ENCODE results near the gene MAN1C1. TPM values are rescaled to one million over a fixed set of nuclear protein-coding genes. Genes with fewer than 3 reads are reported as not detected.

MAN1C1 gene
- total and polyA plus RNA-seq, 5 donors from 2014 or later: 3.1 to 15.1 (median 3.5) TPM

DNA sequence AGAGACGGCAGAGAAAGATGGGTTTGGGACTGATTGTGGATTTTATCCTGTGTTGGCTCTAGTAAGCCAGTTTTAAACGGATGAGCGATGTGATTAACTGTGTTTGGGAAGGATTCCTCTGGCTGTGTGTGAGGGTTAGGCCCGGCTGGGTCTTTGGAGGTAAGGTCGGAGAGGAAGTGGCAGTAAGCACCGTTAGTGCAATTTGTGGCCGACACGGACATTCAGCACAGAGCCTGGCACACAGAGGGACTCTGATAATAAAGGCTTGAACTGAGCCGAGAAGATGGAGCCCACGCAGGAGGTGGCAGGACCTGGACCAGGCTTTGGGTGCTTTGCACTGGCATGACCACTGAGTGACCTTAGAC, 204.5 kb downstream of the MAN1C1 start:
- Histone ChIP-seq H3K27me3 (ENCODE audit: control insufficient read depth, insufficient read depth, low read length) (no peaks in the 10 kb centered on the region), H3K36me3 (ENCODE audit: control insufficient read depth, insufficient read depth, low read length) (peaks cover 2% of the 10 kb centered on the region), H3K4me1 (ENCODE audit: control insufficient read depth, insufficient read depth, low read length, poor library complexity, severe bottlenecking) (peaks cover 23% of the 10 kb centered on the region), H3K9me3 (ENCODE audit: control insufficient read depth in 2 of 2, low read length in 2 of 2) (no peaks in the 10 kb centered on the region), H3K27ac (ENCODE audit: insufficient read depth, low read length, poor library complexity, severe bottlenecking) (peak overlapping the region; percentile 86), H3K4me3 (ENCODE audit: low read depth, low read length) (peak overlapping the region; percentile 72)
- DNase-seq (no peak), ATAC-seq (ENCODE audit: low read depth in 2 of 2) (no peak)
- Mint-ChIP-seq H3K4me3 (peak overlapping the region; percentile 88 to 97 (median 94)), H3K27me3 (no peaks in the 10 kb centered on the region), H3K36me3 (peaks cover 6% of the 10 kb centered on the region), H3K27ac (peak overlapping the region; percentile 96 to 97 (median 96)), H3K4me1 (peaks cover 11 to 40% (median 17%) of the 10 kb centered on the region in 4 donors), H3K9me3 (no peaks in the 10 kb centered on the region)

DNA sequence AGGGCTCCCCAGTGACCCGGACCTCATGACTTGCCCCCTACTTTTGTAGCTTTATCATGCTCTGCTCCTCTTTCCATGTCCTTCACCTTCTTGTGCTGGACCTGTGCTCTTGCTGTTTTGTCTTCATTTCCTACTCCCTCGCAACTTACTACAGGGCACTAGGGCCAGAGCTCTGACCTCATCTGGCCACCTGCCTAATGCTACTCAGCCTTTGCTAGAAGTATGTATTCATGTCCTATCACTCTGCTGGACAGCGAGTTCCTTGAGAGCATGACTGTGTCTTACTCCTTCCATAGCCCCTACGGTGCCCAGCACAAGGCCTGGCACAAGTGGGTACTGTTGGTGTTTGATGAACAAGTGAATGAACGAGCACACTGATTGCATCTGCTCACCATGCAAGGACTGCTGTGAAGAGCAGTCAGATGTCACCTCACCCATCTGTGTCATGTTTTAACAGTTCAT, 205.1 kb downstream of the MAN1C1 start:
- peak overlapping the region; percentile 83 to 97 (median 90) for H3K4me3 Mint-ChIP-seq
- H3K27ac Mint-ChIP-seq: peak overlapping the region; percentile 96 to 98 (median 96)
- no peaks in the 10 kb centered on the region for H3K27me3 Mint-ChIP-seq
- peaks cover 23% of the 10 kb centered on the region for H3K4me1 ChIP-seq (ENCODE audit: control insufficient read depth, insufficient read depth, low read length, poor library complexity, severe bottlenecking)
- ATAC-seq (ENCODE audit: low read depth in 2 of 2) (no peak), DNase-seq (no peak)
- H3K27me3 ChIP-seq (ENCODE audit: control insufficient read depth, insufficient read depth, low read length): no peaks in the 10 kb centered on the region
- H3K36me3 Mint-ChIP-seq: peaks cover 10% of the 10 kb centered on the region
- H3K4me1 Mint-ChIP-seq: peaks cover 11 to 40% (median 17%) of the 10 kb centered on the region in 4 donors
- H3K27ac ChIP-seq (ENCODE audit: insufficient read depth, low read length, poor library complexity, severe bottlenecking): peak overlapping the region; percentile 86
- peaks cover 7% of the 10 kb centered on the region for H3K36me3 ChIP-seq (ENCODE audit: control insufficient read depth, insufficient read depth, low read length)
- no peaks in the 10 kb centered on the region for H3K9me3 Mint-ChIP-seq
- H3K4me3 ChIP-seq (ENCODE audit: low read depth, low read length): peak overlapping the region; percentile 72
- no peaks in the 10 kb centered on the region for H3K9me3 ChIP-seq (ENCODE audit: control insufficient read depth in 2 of 2, low read length in 2 of 2)

DNA sequence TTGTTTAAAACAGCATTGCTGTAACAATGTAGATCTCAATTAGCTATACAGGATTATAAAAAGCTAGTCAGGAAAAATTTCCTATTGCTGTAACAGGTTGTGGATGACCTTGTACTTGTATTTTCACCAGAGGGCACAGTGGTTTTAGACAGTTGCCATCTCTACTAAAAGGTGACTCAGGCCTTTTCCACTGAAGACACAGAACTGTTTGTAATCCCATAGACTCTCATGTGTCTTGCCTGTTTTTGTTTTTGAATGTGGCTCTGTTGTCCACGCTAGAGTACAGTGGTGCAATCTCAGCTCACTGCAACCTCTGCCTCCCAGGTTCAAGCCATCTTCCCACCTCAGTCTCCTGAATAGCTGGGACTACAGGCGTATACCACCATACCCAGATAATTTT, 209.0 kb downstream of the MAN1C1 start:
- Mint-ChIP-seq H3K9me3 (no peaks in the 10 kb centered on the region), H3K4me3 (no peak overlapping the region), H3K27ac (no peak overlapping the region), H3K36me3 (peaks cover 30% of the 10 kb centered on the region), H3K27me3 (no peaks in the 10 kb centered on the region), H3K4me1 (peaks cover 11 to 22% (median 18%) of the 10 kb centered on the region in 4 donors)
- Histone ChIP-seq H3K27ac (ENCODE audit: insufficient read depth, low read length, poor library complexity, severe bottlenecking) (no peak overlapping the region), H3K36me3 (ENCODE audit: control insufficient read depth, insufficient read depth, low read length) (peaks cover 43% of the 10 kb centered on the region), H3K4me3 (ENCODE audit: low read depth, low read length) (no peak overlapping the region), H3K4me1 (ENCODE audit: control insufficient read depth, insufficient read depth, low read length, poor library complexity, severe bottlenecking) (peaks cover 14% of the 10 kb centered on the region), H3K9me3 (ENCODE audit: control insufficient read depth in 2 of 2, low read length in 2 of 2) (no peaks in the 10 kb centered on the region), H3K27me3 (ENCODE audit: control insufficient read depth, insufficient read depth, low read length) (no peaks in the 10 kb centered on the region)
- DNase-seq: no peak
- ATAC-seq (ENCODE audit: low read depth in 2 of 2): no peak

DNA sequence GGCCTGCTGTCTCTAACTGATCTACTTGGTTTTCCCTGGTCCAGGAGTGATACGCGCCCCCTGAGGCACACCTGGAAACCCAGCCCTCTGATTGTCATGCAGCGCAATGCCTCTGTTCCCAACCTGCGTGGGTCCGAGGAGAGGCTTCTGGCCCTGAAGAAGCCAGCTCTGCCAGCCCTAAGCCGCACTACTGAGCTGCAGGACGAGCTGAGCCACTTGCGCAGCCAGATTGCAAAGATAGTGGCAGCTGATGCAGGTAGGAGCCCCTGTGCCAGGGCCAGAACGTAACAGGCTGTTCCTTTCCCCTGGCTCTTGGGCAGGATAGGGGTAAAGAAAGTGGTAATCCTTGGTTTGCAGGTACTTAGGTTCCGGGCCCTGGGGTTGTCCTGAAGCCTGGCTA, 210.0 kb downstream of the MAN1C1 start:
- no peak overlapping the region for H3K4me3 Mint-ChIP-seq
- H3K27me3 ChIP-seq (ENCODE audit: control insufficient read depth, insufficient read depth, low read length): no peaks in the 10 kb centered on the region
- H3K27ac ChIP-seq (ENCODE audit: insufficient read depth, low read length, poor library complexity, severe bottlenecking): no peak overlapping the region
- no peaks in the 10 kb centered on the region for H3K27me3 Mint-ChIP-seq
- H3K9me3 Mint-ChIP-seq: no peaks in the 10 kb centered on the region
- no peak for ATAC-seq (ENCODE audit: low read depth in 2 of 2)
- peaks cover 52% of the 10 kb centered on the region for H3K36me3 ChIP-seq (ENCODE audit: control insufficient read depth, insufficient read depth, low read length)
- peaks cover 36% of the 10 kb centered on the region for H3K36me3 Mint-ChIP-seq
- no peak overlapping the region for H3K4me3 ChIP-seq (ENCODE audit: low read depth, low read length)
- H3K9me3 ChIP-seq (ENCODE audit: control insufficient read depth in 2 of 2, low read length in 2 of 2): no peaks in the 10 kb centered on the region
- DNase-seq: no peak
- no peak overlapping the region for H3K27ac Mint-ChIP-seq
- peaks cover 4% of the 10 kb centered on the region for H3K4me1 ChIP-seq (ENCODE audit: control insufficient read depth, insufficient read depth, low read length, poor library complexity, severe bottlenecking)
- H3K4me1 Mint-ChIP-seq: peaks cover 4 to 14% (median 12%) of the 10 kb centered on the region in 4 donors

DNA sequence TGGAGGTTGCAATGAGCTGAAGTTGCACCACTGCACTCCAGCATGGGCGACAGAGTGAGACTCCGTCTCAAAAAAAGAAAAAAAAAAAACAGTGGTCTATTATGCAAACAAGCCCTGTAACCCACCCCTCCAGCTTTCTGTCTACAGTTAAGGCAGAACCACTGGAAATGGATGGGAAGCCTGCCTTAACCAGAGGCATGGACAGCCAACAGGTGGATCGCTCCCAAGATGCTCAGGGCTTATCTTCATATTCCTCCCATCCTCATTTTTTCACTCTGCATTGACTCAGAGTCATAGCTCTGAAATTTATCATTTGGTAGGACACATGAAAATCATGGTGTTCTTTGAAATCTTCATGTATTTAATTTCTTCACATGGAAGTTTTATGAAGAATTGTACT, 211.9 kb downstream of the MAN1C1 start:
- H3K27ac Mint-ChIP-seq: no peak overlapping the region
- DNase-seq (no peak), ATAC-seq (ENCODE audit: low read depth in 2 of 2) (no peak)
- H3K36me3 ChIP-seq (ENCODE audit: control insufficient read depth, insufficient read depth, low read length): peaks cover 71% of the 10 kb centered on the region
- no peaks in the 10 kb centered on the region for H3K9me3 ChIP-seq (ENCODE audit: control insufficient read depth in 2 of 2, low read length in 2 of 2)
- H3K36me3 Mint-ChIP-seq: peaks cover 38% of the 10 kb centered on the region
- no peaks in the 10 kb centered on the region for H3K27me3 ChIP-seq (ENCODE audit: control insufficient read depth, insufficient read depth, low read length)
- no peaks in the 10 kb centered on the region for H3K4me1 ChIP-seq (ENCODE audit: control insufficient read depth, insufficient read depth, low read length, poor library complexity, severe bottlenecking)
- no peak overlapping the region for H3K27ac ChIP-seq (ENCODE audit: insufficient read depth, low read length, poor library complexity, severe bottlenecking)
- H3K4me3 Mint-ChIP-seq: no peak overlapping the region
- H3K4me1 Mint-ChIP-seq: peaks cover 0 to 11% (median 8%) of the 10 kb centered on the region in 4 donors
- no peak overlapping the region for H3K4me3 ChIP-seq (ENCODE audit: low read depth, low read length)
- H3K9me3 Mint-ChIP-seq: no peaks in the 10 kb centered on the region
- H3K27me3 Mint-ChIP-seq: no peaks in the 10 kb centered on the region

DNA sequence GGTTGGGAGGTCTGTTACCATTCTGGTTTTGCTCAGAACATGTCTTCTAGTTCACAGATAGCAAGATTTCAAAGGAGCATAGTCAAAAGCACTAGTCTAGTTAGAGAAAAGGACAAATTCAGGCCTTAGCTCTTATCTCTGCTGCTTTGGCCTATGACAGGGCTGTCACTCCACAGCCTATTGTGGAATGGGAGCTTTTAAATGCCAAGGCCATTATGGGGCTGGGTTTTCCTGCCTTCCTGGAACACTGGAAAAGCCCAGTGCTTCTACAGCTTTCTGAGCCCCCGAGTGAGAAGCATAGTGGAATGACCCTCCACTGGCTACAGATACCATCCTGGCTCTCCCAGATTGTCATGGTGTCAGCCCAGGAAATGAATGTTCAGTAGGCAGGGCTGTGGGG, 212.5 kb downstream of the MAN1C1 start:
- no peak overlapping the region for H3K27ac Mint-ChIP-seq

DNA sequence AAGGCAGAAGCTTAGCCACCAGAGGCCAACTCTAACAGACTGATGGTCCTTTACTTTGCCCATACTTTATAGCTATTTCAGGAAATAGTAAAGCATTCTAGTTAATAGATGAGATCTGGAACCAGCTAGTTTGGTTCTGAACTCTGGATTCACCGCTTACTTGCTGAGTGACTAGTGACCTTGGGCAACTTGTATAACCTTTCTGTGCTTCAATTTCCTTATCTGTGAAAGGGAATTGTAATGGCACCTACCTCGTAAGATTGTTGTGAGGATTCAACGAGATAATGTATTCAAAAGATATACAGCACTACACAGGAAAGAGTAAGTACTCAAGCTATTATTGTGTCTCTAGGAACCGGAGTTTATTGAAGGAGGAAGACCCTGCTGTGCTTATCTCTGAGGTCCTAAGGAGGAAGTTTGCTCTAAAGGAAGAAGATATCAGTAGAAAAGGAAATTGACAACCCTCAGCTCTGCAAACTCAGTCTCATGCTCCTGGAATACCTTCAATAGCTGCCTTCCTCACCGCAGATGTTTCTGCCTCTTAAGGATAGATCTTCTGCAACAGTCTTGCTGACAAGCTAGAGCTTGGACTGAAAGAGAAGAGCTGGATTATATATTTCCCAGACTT, 215.1 kb downstream of the MAN1C1 start:
- no peaks in the 10 kb centered on the region for H3K9me3 ChIP-seq (ENCODE audit: control insufficient read depth in 2 of 2, low read length in 2 of 2)
- Mint-ChIP-seq H3K9me3 (no peaks in the 10 kb centered on the region), H3K4me3 (no peak overlapping the region), H3K27me3 (no peaks in the 10 kb centered on the region), H3K36me3 (peaks cover 37% of the 10 kb centered on the region), H3K27ac (peak overlapping the region in 1 of 3 donors; percentile 54), H3K4me1 (peaks cover 0 to 9% (median 5%) of the 10 kb centered on the region in 4 donors)
- DNase-seq (no peak), ATAC-seq (ENCODE audit: low read depth in 2 of 2) (no peak)
- H3K4me1 ChIP-seq (ENCODE audit: control insufficient read depth, insufficient read depth, low read length, poor library complexity, severe bottlenecking): no peaks in the 10 kb centered on the region
- no peak overlapping the region for H3K27ac ChIP-seq (ENCODE audit: insufficient read depth, low read length, poor library complexity, severe bottlenecking)
- H3K27me3 ChIP-seq (ENCODE audit: control insufficient read depth, insufficient read depth, low read length): no peaks in the 10 kb centered on the region
- no peak overlapping the region for H3K4me3 ChIP-seq (ENCODE audit: low read depth, low read length)
- peaks cover 68% of the 10 kb centered on the region for H3K36me3 ChIP-seq (ENCODE audit: control insufficient read depth, insufficient read depth, low read length)

More for the DNA sequence above, 212.5 kb downstream of the MAN1C1 start:
- H3K27me3 Mint-ChIP-seq: no peaks in the 10 kb centered on the region
- no peak overlapping the region for H3K4me3 ChIP-seq (ENCODE audit: low read depth, low read length)
- H3K36me3 ChIP-seq (ENCODE audit: control insufficient read depth, insufficient read depth, low read length): peaks cover 76% of the 10 kb centered on the region
- H3K27me3 ChIP-seq (ENCODE audit: control insufficient read depth, insufficient read depth, low read length): no peaks in the 10 kb centered on the region
- no peaks in the 10 kb centered on the region for H3K9me3 ChIP-seq (ENCODE audit: control insufficient read depth in 2 of 2, low read length in 2 of 2)
- ATAC-seq (ENCODE audit: low read depth in 2 of 2) (no peak), DNase-seq (no peak)
- H3K4me3 Mint-ChIP-seq: no peak overlapping the region
- peaks cover 38% of the 10 kb centered on the region for H3K36me3 Mint-ChIP-seq
- H3K9me3 Mint-ChIP-seq: no peaks in the 10 kb centered on the region
- no peaks in the 10 kb centered on the region for H3K4me1 ChIP-seq (ENCODE audit: control insufficient read depth, insufficient read depth, low read length, poor library complexity, severe bottlenecking)
- peaks cover 0 to 10% (median 8%) of the 10 kb centered on the region in 4 donors for H3K4me1 Mint-ChIP-seq
- H3K27ac ChIP-seq (ENCODE audit: insufficient read depth, low read length, poor library complexity, severe bottlenecking): no peak overlapping the region

All from CD4-positive, CD25-positive, alpha-beta regulatory T cell (primary cell).